Neural crest cell (in vitro differentiated cells): Measurements from ENCODE around the gene CABLES2. TPM values are rescaled to one million over a fixed set of nuclear protein-coding genes. Genes with fewer than 3 reads are reported as not detected.

Experiments used
- DNase-seq: peaks from one replicate; pipeline ENCODE4 v3.0.0; 2021; ENCODE audit warnings: low read depth, mixed read lengths, low spot score
- H3K27ac Mint-ChIP-seq: one replicate; pipeline ENCODE4 v1.8.0; 2021; ENCODE audit warnings: mild to moderate bottlenecking, mixed read lengths; ENCODE audit not compliant: unreplicated experiment
- H3K27me3 Mint-ChIP-seq: 2 replicates; pipeline ENCODE4 v1.8.0; 2021; ENCODE audit warnings: low read depth, mild to moderate bottlenecking, mixed read lengths
- H3K36me3 Mint-ChIP-seq: 2 replicates; pipeline ENCODE4 v1.8.0; 2021; ENCODE audit warnings: low read depth, mild to moderate bottlenecking, mixed read lengths
- H3K4me1 Mint-ChIP-seq: 2 replicates; pipeline ENCODE4 v1.8.0; 2021; ENCODE audit warnings: mixed read lengths
- H3K4me3 Mint-ChIP-seq: one replicate; pipeline ENCODE4 v1.8.0; 2021; ENCODE audit warnings: mild to moderate bottlenecking, mixed read lengths
- H3K9me3 Mint-ChIP-seq: 2 replicates; pipeline ENCODE4 v1.8.0; 2021; ENCODE audit warnings: mixed read lengths
- CTCF ChIP-seq: fragments of 200-600 bp; sonication (generic); conservative IDR thresholded peaks from 2 replicates; pipeline ENCODE4 v1.5.0; 2021; ENCODE audit warnings: antibody characterized with exemption, mild to moderate bottlenecking
- total RNA-seq: library from RNA; stranded (reverse); gene quantifications from 2 replicates; pipeline ENCODE4 v1.2.1, GENCODE V29; 2021

The CABLES2 gene
- total RNA-seq, 1 donor from 2014 or later = 26.6 TPM

- Mint-ChIP-seq H3K27me3 (no peaks in the 10 kb centered on the region), H3K36me3 (peaks cover 2% of the 10 kb centered on the region), H3K27ac (no peak overlapping the region), H3K4me1 (peaks cover 10% of the 10 kb centered on the region), H3K4me3 (no peak overlapping the region), H3K9me3 (peaks cover 2% of the 10 kb centered on the region)
- no peak for TF ChIP-seq CTCF
- no peak for DNase-seq
Measured at GRCh38 chr20:62354031-62354808, 52.9 kb downstream of the CABLES2 start.

DNA sequence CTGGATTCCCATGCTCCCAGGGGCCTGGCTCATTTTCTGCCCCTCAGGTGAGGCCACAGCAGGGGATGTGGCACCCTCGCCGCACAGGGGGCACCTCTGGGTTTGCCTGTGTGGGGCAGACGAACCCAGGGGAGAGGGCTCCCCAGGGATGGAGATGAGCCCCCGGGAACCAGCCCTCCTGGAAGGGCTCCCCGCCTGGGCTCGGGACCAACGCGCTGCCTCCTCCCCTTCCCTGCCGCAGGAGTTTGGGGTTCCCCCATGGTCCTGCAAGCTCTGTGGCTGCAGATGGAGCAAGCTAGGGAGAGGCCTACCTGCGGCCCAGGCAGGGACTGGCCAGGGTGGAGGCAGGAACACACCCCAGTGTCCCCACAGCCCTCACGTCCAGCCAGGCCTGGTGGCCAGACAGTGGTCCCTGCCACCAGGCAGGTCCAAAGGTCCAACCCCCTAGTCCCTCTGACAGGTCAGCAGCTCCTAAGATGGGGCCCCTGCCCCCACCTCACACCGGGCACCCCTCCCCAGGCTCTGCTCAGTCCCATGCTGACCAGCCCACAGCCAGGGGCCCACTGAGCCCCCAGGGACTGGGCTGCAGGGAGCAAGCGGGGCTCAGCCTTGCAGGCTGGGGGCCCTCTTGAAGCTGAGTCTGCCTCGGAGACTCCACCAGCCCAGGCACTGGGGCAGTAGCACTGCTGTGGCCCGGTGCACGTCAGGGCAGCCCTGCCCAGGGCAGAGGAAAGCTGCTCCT, 53.6 kb downstream of the CABLES2 start:
- no peak for DNase-seq
- peaks cover 6% of the 10 kb centered on the region for H3K9me3 Mint-ChIP-seq
- H3K36me3 Mint-ChIP-seq = peaks cover 6% of the 10 kb centered on the region
- H3K27me3 Mint-ChIP-seq = no peaks in the 10 kb centered on the region
- no peak overlapping the region for H3K4me3 Mint-ChIP-seq
- no peak overlapping the region for H3K27ac Mint-ChIP-seq
- no peak for TF ChIP-seq CTCF
- peaks cover 11% of the 10 kb centered on the region for H3K4me1 Mint-ChIP-seq

DNA sequence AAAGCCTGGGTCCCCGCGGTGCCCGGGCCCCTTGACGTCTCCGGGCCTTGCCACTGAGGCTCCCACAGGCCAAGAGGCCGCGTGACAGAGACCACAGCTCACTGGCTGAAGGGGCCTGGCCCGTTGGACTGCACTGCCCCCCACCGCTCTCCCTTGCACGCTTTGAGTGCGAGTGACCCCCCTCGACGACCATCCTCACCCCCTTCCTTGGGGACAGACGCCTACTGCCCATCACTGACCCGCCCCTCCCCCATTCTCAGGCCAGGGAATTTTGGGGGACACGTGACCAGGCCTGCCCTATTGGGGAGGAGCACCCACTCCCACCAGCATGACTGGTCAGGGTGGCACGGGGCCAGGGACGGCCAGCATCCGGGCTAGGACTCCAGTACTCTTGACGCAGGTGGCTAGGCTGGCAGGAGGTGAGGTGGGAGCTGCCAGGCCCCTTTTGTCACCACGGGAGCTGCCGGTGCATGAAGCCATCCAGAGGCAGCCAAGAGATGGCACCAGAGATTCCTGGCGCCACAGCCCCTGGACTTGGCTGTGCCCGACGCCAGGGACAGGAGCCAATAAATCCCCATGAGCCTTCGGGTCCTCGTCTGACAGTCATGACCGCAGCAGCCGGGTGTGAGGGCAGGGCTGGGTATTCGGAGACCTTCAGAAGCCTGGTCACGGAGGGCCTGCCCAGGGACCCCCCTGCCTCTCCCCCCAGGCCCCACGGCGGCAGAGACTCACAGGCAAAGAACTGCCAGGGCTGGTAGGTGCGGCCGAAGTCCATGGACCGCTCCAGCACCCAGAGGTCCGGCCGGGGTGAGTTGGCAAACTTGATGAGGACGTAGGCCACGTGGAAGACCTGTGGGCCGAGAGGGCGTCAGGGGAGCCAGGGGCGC, 54.4 kb downstream of the CABLES2 start:
- H3K27me3 Mint-ChIP-seq = no peaks in the 10 kb centered on the region
- no peak overlapping the region for H3K4me3 Mint-ChIP-seq
- TF ChIP-seq CTCF = no peak
- no peak overlapping the region for H3K27ac Mint-ChIP-seq
- H3K9me3 Mint-ChIP-seq = peaks cover 6% of the 10 kb centered on the region
- no peak for DNase-seq
- peaks cover 11% of the 10 kb centered on the region for H3K4me1 Mint-ChIP-seq
- H3K36me3 Mint-ChIP-seq = peaks cover 8% of the 10 kb centered on the region

GRCh38 chr20:62351469-62352401, 55.4 kb downstream of the CABLES2 start:
- no peak overlapping the region for H3K27ac Mint-ChIP-seq
- peaks cover 6% of the 10 kb centered on the region for H3K9me3 Mint-ChIP-seq
- H3K4me3 Mint-ChIP-seq = no peak overlapping the region
- peaks cover 11% of the 10 kb centered on the region for H3K4me1 Mint-ChIP-seq
- no peak for TF ChIP-seq CTCF
- no peaks in the 10 kb centered on the region for H3K27me3 Mint-ChIP-seq
- H3K36me3 Mint-ChIP-seq = peaks cover 8% of the 10 kb centered on the region
- no peak for DNase-seq
